Inflammatory macrophage treated with lipopolysaccharide for 4 hours (primary cell): Measurements from ENCODE around the gene GAS2.
A peak's percentile ranks its signal among the peaks of the same experiment; 100 is the strongest.

Source experiments
- DNase-seq: peaks from one replicate; pipeline ENCODE4 v3.0.0-alpha.2; 2020

GAS2 gene

GRCh38 chr11:22674470-22675439 lies 8.3 kb downstream of the GAS2 start:
- DNase-seq, result no peak

DNA sequence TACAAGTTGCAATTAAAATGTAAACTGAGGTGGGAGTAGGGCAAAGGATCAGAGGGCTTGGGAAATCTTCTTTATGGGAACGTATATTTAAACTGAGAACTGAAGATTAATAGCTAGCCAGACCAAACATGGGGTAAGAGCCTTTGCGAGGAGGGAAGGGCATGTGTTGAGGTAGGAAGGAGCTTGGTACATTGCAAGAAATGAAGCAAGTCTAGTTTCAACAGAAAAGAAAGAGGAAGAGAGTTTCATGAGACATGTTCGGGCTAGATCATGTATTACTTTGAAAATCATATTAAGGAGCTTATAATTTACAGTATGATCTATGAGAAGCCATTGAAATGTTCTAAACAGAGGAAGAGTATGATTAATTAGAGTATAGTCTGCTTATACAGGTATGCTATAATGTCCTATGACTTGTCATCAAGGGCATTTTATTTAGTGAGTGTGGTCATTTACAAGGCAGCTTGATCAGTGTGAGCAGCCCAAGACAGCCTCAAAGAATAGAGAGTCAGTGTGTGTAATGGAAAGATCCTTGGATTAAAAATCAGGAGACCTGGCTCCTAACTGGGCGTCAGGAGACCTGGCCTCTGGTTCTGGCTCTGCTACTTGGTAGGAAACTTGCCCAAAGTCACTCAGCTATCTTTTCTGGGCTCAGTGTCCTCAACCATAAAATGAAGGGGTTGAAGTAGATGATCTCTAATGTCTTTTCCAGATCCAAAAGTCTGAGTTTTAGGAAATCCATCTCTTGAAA lies 10.9 kb downstream of the GAS2 start:
- DNase-seq, result peak; percentile 6

DNA sequence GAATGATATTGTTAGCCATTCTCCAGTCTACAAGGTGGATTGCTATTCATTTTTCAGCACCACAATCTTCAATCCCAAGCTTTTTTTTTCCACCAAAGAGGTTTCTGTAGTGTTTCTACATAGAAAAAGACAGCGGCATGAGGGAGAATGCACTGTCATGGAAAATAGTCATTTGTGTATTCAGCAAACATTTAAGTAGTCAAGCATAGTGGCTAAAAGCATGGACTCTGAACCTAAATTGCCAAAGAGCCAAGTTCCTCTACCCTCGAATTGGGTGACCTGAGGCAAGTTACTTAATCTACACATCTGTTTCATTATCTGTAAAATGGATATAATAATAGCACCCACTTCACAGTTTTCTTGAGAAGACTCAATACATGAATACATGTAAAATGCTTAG lies 14.2 kb downstream of the GAS2 start:
- DNase-seq, result no peak

DNA sequence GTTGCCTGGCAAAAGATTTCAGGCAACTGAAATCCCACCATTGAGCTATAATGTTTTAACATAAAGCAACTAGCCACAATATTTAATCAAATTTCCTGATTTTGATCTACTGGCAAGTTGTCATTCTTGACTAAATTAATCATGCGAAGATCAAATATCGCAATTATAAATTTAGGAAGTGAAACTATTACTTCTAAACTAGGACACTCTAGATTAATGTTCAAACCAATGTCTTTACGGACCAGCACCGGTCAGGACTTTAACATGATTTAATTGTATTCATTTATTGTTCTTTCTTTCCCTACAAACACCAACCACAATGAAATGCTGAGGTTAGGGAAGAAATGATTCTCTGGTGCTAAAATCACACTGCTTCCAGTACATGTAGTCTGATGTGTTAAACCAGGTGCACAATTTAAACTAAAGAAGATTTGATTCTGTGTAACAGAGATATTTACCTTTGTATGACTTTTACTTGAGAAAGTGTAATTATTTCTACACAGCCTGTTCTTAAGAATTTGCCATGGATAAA lies 14.9 kb downstream of the GAS2 start:
- no peak for DNase-seq

DNA sequence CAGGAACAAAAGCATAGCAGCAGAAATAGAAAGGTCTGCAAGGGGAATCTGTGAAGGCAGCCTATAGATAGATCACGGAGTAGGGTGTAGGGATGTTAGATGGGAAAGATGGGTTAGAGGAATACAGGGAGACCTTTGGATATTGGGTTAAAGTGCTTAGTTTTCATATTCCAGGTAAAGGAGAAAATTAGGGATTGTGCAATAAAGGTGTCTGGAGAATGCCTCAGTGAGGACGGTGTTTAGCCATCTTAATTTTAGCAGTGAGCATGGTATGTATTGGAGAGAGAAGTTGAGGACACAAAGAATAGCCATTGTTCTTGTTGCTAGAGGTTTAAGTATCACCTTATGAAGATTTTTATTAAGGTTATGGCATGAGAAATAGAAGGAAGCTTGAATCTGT lies 17.7 kb downstream of the GAS2 start:
- DNase-seq, result no peak

DNA sequence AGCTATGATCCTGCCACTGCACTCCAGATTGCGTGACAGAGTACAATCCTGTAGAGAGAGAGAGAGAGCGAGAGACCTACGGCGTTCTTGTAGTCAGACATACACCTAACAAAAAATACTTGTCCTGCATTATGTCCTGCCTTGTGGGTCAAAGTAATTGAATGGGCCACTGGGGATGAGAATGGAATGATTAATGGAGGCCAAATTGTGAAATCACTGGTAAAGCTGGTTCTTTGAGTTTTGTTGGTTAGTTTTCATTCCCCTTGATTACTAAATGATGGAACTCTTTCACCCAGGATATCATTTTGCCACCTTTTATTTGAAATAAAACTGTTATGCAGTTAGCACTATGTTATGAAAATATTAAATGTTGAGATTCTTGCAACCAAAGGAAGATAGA lies 18.7 kb downstream of the GAS2 start:
- DNase-seq, result no peak

DNA sequence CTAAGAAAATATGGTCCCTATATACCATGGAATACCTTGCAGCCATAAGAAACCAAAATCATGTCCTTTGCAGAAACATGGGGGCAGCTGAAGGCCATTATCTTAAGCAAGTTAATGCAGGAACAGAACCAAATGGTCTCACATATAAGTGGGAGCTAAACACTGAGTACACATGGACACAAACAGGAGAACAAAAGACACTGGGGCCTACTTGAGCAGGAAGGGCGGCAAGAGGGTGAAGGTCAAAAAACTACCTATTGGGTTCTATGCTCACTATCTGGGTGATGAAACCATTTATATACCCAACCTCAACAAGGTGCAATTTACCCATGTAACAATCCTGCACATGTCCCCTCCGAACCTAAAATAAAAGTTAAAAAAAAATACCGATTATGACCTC lies 22.5 kb downstream of the GAS2 start:
- no peak for DNase-seq

- DNase-seq, result no peak
These were observed 23.8 kb downstream of the GAS2 start for GRCh38 chr11:22690257-22690656.

DNA sequence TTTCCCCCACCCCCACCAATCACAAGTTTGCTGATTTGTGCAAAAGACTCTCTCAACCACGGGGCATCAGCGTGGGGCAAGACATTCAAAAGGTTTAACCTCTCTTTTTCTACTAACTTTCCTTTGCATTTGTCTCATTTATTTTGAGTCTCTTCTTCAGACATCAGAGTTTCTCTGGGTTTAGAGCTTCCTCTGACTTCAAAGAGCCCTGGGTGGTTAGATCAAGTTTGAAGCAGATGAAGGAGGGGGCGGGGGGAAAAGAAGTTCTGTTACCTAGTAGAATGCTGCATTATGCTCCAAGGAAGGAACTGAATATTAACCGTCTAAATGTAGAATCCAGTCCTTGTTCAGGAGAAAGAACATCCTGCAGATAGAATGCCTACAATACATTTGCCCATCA lies 24.5 kb downstream of the GAS2 start:
- no peak for DNase-seq

- DNase-seq, result no peak
These were observed 33.0 kb downstream of the GAS2 start for GRCh38 chr11:22699388-22699787.

- no peak for DNase-seq
These were observed 35.6 kb downstream of the GAS2 start for GRCh38 chr11:22702031-22702430.

DNA sequence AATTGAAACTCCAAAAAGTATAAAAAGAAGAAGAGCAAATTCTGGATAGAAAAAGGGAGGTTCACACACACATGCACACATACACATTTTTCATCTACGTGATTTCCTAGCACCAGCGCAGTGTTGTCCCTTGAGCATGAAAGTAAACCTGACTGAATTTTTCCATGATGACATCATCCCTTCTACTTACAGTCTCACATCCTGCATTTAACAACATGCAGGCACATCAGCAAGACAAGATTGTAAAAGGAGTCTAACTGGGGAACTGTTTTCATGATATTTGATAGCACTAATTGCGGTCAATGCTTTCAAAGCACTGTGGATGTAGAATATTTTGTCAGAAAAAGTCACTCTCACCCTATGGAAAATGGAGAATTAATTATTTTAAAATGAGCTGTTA lies 36.6 kb downstream of the GAS2 start:
- no peak for DNase-seq

GRCh38 chr11:22703591-22703990 lies 37.2 kb downstream of the GAS2 start:
- DNase-seq, result no peak

- DNase-seq, result no peak
These were observed 40.9 kb downstream of the GAS2 start for GRCh38 chr11:22707119-22707899.

DNA sequence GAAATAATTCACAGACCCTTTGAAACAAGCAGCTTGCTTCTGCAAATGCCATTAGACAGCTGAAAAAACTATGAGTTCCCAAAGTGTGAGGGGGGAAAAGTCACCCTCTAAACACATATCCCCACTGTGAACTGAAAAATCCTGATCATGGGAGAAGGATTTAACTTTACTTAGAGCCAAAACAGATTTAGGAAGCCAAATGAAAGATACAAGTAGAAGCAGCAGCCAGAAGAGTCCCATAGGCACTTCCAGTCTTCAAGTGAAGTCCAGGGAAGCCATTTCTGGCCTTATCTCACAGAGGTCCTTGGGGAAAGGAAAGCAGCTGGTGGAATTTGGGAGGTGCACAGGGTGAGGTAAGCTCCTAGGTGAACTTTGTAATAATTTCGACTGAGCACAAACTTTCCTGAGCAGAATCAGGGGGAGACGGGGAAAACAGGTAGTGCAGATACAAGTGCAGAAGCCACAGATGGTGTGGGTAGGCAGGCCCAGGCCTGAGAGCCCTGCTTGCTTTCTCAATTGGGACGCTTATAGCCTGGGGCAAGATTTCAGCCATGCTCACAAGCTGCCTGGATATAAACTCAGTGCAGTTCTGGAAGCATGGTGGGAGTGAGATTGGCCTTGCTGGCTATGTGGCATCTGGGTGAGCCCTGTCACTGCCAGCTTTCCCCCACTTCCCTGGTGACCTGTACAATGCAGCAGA lies 44.8 kb downstream of the GAS2 start:
- no peak for DNase-seq

DNA sequence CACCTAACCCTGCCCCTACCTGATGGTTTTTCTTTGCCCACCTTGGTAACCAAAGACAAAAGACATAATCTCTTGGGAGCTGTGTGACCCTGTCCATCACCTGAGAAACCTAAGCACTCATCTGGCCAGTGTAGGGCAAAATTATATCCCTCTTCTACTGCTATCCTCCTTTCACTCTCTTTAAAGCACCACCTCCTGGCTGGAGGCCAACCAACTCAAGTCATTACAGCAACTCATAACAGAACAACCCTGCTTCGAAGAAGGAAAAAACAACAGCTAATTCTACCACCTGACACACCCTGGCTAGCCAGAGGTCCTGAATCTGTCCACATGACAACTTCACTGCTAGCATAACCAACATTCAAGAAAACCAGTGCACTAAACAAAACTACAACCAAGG lies 45.5 kb downstream of the GAS2 start:
- no peak for DNase-seq

DNA sequence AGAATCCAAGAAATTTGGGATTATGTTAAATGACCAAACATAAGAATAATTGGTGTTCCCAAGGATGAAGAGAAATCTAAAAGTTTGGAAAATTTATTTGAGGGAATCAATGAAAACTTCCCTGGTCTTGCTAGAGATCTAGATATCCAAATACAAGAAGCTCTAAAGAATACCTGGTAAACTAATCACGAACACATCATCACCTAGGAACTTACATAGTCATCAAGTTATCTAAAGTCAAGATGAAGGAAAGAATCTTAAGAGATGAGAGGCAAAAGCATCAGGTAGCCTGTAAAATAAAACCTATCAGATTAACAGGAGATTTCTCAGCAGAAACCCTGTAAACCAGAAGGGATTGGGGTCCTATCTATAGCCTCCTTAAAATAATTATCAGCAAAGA lies 46.9 kb downstream of the GAS2 start:
- DNase-seq, result no peak

GRCh38 chr11:22715971-22716370 lies 49.6 kb downstream of the GAS2 start:
- DNase-seq, result no peak

DNA sequence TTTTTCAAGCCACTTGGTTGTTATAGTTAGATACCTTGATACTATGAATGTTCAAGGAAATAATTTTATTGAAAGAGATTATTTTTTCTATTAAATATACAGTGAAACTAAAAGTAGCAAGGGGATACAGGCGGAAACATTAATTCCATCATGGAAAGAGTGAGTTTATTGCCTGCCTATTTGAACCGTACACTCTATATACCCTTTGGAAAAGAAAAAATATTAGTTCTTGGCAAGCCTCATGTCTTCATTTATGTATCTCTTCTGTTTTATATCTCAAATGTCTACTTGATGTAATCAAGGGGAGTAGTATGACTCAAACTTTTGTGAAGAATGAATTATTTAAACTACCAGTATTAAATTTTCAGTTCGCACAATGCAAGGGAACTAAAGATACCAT lies 54.0 kb downstream of the GAS2 start:
- DNase-seq, result no peak

DNA sequence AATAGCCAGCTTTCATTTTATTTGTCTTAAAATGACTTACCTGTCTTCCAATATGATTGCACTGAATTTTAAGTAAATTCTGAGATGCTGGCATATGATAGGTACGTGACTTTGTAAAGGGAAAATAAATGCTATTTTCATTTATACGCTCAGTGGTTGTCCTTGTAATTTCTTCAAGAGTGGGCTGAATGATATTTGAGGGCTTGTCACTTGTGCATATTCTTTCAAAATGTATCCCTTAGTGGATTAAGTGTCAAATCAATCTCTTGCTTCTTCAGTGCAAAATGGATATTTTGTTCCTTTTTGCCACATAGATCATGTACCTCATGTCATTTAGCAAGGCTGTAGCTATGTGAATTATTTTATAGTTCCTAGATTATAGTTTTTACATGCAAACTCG lies 56.9 kb downstream of the GAS2 start:
- DNase-seq, result no peak

GRCh38 chr11:22725079-22725478 lies 58.7 kb downstream of the GAS2 start:
- DNase-seq, result no peak

DNA sequence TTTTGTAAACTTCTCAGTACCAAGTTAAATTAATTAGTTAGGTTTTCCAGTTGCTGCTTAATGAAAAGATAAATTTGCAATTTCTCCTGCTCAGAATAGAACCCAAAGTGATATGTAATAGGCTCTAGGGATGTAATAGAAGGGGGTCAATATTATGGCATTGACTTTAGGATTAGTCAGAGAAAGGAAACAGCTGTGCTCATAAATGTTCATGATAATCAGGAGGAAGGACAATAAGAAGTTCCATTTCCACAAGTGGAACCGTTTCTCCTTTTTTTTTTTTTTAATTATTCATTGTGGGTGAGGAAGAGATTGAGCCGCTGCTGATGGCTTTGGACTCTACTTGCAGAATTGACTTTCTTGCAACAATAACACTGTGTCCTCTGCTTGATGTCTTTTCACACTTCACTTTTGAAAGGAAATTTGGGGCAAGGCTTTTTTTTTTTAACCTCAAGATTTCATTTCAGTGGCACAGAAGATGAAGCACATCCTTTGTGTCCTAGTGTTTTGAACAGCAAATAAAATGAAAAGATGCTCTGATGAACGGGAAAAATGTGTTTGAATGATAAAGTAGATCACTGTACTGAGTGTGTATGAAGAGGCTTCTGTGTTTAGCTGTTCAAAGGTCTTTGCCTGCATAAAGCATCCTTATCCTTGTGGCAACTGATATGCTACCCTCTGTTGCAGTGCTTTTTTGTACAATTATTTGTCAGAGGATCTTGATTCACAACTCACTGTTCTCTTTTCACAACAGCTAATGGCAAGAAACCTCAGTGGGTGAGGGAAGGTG lies 62.4 kb downstream of the GAS2 start:
- DNase-seq, result no peak
